IPS-15b (cell line): ENCODE measurements around the gene MSANTD1.

ENCODE experiments used
- H3K27me3 ChIP-seq: one replicate; pipeline ENCODE4 v1.6.1; 2013; ENCODE audit warnings: low read length; ENCODE audit not compliant: control insufficient read depth, insufficient read depth
- H3K36me3 ChIP-seq: one replicate; pipeline ENCODE4 v1.6.1; 2013; ENCODE audit warnings: low read length; ENCODE audit not compliant: control insufficient read depth, insufficient read depth
- H3K4me1 ChIP-seq: one replicate; pipeline ENCODE4 v1.6.1; 2013; ENCODE audit warnings: mild to moderate bottlenecking, low read length; ENCODE audit not compliant: control insufficient read depth, insufficient read depth
- H3K4me3 ChIP-seq: one replicate; pipeline ENCODE4 v1.5.1; 2013; ENCODE audit warnings: low read depth, low read length
- H3K9ac ChIP-seq: one replicate; pipeline ENCODE4 v1.6.1; 2013; ENCODE audit warnings: low read depth, mild to moderate bottlenecking, low read length
- H3K9me3 ChIP-seq: one replicate; pipeline ENCODE4 v1.6.1; 2013; ENCODE audit warnings: mild to moderate bottlenecking, low read length; ENCODE audit not compliant: control insufficient read depth, insufficient read depth

The MSANTD1 gene

DNA sequence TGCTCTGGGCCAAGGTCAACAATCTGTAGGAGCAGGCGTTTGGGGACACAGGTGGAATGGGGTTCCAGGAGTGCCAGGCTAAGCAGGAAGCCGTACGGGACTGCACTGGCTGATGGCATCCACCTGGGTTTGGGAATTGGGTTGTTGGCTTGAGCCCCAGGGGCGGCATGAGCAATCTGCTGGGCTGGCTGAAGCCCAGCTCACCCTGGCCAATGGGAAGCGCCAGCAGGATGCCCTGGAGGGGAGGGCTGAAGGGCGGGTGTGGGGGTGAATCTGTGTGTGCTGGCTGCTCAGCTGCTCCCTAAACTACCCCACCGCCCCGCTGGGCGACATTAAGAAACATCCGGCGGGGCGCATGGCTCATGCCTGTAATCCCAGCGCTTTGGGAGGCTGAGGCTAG, 35.0 kb downstream of the MSANTD1 start:
- H3K4me3 ChIP-seq: no peak overlapping the region
- H3K9ac ChIP-seq: no peak overlapping the region
- H3K36me3 ChIP-seq: no peaks in the 10 kb centered on the region
- H3K4me1 ChIP-seq: no peaks in the 10 kb centered on the region
- no peaks in the 10 kb centered on the region for H3K27me3 ChIP-seq
- H3K9me3 ChIP-seq: no peaks in the 10 kb centered on the region

DNA sequence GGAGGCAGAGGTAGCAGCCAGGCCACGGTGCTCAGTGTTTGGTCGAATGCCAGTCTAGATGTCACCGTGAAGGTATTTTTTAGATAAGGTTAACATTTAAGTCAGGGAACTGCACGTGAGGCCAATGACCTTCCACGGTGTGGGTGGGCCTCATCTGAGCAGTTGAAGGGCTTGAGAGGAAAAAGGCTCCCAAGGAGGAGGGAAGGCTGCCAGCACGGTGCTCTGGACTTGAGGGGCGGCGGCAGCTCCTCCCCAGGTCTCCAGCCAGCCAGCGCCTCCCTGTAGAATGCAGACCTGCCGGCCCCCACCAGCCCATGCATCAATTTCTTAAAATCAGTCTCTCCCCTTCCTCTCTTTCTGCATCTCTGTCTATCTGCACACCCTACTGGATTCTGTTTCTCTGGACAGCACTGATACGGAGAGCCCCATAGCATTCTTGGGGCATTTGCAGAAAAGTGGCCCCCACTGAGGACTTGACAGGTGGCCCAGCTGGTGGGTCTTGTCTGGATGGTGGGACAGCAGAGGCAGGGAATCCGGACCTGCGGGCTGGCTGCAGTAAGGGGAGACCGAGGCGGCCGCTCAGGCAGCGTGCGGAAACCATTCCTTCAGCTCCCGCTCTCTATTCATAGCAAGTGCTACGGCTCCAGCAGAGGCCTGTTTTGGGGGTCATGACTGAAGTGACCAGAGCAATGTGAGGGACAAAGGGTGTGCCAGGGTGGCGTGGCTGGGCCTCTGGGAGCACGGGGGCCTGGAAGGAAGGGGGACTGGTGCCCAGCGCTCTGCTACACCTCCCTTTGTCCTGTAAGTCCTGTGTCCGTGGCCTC, 36.0 kb downstream of the MSANTD1 start:
- Histone ChIP-seq H3K36me3 (no peaks in the 10 kb centered on the region), H3K4me1 (no peaks in the 10 kb centered on the region), H3K4me3 (no peak overlapping the region), H3K9me3 (no peaks in the 10 kb centered on the region), H3K9ac (no peak overlapping the region), H3K27me3 (no peaks in the 10 kb centered on the region)

DNA sequence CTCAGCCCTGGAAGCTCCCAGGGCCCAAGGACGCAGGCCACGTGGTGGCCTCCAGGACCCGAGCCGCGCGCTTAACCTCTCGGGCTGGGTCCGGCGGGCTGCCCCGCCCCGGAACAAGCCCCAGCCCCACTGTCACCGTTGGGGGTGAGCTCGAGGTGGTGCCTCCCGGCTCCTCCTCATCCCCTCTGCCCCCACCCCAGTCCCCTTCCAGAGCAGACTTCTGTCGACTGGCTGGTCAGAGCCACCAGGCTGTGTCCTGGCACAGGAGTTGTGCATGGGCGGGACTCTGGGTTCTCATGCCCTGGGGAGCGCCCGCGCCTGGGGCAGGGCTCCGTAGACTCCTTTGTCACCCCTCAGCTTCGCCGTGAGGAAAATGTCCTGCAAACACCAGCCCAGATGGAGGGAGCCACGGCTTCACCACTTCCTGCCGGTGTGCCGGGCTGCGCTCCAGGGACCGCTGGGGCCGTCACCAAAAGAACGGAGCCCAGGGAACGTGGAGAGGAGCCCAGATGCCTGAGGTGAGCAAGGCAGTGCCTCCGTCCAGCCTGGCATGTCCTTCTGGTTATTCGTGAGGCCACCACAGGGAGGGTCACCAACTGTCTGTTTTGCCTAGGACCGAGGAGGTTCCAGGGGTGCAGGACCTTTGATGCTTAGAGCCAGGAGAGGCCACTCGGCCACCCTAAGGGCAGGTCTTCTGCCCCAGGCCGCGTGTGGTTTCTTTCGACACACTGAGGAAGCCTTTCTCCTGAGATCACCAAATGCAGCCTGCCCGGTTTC, 36.8 kb downstream of the MSANTD1 start:
- Histone ChIP-seq H3K36me3 (no peaks in the 10 kb centered on the region), H3K9ac (no peak overlapping the region), H3K4me1 (no peaks in the 10 kb centered on the region), H3K4me3 (no peak overlapping the region), H3K9me3 (no peaks in the 10 kb centered on the region), H3K27me3 (peaks cover 3% of the 10 kb centered on the region)

DNA sequence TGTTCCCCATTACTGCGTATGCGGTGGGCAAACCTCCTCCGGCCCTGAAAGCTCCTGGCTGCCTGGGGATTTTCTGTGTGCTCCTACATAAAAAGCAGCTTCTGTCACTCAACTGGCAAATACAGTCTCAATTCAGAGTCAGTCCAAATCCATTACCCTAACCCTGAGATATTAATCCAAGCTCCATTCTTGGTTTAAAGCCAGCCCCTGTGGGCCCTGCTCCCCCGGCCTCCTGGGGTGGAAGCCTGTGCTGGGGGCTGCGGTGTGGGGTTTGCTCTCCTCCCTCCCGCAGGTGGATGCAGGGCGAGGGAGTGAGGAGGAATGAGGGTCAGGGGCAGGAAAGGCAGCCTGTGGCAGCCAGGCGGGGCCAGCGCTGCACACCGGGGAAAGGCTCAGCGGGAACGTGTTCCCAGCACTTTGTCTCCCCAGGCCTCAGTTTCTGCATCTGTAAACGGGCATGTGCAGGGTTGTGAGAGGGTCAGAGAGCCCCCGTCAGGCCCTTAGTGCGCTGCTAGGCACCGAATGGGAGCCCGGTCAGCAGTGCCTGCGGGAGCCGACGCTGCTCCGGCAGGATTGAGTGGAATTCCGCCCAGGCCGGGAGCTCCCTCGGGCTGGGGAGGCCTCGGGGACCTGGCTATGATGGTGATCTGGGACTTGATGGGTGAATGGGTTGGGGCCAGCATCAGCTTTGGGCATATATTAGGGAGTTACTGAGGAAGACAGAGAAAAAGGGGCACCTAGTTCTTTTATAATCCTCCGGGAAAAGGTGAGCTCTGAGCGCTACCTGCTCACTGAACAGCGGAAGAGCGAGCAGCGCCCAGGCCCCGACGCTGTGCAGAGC, 37.6 kb downstream of the MSANTD1 start:
- no peaks in the 10 kb centered on the region for H3K9me3 ChIP-seq
- H3K27me3 ChIP-seq: peaks cover 3% of the 10 kb centered on the region
- no peaks in the 10 kb centered on the region for H3K4me1 ChIP-seq
- no peak overlapping the region for H3K9ac ChIP-seq
- H3K4me3 ChIP-seq: no peak overlapping the region
- H3K36me3 ChIP-seq: no peaks in the 10 kb centered on the region

DNA sequence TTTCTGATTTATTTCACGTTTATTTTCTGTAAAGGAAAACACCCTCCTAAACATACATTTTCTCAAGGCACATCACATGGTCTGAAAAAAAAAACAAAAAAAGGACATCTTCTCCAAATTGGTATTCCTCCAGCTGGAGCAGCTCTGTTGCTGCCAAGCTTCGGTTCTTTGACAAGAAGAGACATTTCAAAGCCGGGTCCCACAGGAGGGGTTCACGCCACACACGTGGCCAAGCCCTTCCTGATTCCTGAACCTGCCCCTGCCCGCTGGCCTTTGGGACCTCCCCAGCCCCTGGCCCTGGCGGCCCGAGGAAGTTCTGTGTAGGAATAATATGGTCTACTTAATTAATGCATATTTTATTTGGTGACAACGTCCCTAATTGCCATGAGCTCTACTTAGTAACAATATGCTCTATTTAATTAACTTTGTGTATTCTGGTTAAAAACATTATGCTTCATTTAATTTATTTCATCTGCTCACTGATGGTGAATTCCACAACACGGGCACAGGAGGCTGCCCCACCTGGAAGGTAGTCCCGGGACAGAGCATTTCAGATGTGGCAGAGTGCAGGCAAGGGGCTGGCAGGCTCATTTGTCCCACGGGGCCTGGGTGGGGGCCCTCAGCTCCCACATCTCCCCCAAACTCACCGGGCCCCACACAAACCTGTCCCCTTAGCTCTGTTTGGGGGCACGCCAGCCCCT, 38.5 kb downstream of the MSANTD1 start:
- Histone ChIP-seq H3K4me1 (no peaks in the 10 kb centered on the region), H3K4me3 (no peak overlapping the region), H3K36me3 (no peaks in the 10 kb centered on the region), H3K27me3 (peaks cover 3% of the 10 kb centered on the region), H3K9me3 (no peaks in the 10 kb centered on the region), H3K9ac (no peak overlapping the region)

DNA sequence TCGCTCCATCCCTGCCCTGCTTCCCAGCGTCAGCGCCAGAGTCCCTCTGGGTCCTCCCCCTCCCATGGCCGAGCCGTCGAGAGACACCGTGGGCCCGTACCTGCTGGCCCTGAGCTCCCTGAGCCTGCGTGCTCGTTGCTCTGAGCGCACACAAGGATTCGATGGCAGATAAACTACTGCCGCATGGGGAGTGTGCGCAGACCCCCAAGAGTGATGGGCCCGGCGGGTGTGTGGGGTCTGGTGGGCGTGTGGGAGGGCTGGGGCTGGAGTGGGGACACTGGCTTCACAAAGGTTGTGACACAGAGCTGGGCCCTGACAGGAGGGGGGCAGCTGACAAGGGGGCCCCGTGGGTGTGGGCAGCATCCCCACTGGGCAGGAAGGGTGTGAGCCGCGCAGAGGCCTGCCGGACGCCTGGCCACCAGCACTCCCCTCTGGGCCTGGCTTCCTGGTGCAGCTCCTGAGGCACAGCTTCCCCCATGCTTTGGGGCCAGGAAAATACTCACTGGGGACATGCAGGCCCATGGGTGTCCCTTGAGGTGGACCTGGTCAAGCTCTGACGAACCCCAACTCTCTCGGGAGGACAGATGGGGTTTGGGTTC, 39.1 kb downstream of the MSANTD1 start:
- no peaks in the 10 kb centered on the region for H3K36me3 ChIP-seq
- H3K9ac ChIP-seq: no peak overlapping the region
- H3K4me1 ChIP-seq: no peaks in the 10 kb centered on the region
- peaks cover 3% of the 10 kb centered on the region for H3K27me3 ChIP-seq
- H3K4me3 ChIP-seq: no peak overlapping the region
- no peaks in the 10 kb centered on the region for H3K9me3 ChIP-seq

DNA sequence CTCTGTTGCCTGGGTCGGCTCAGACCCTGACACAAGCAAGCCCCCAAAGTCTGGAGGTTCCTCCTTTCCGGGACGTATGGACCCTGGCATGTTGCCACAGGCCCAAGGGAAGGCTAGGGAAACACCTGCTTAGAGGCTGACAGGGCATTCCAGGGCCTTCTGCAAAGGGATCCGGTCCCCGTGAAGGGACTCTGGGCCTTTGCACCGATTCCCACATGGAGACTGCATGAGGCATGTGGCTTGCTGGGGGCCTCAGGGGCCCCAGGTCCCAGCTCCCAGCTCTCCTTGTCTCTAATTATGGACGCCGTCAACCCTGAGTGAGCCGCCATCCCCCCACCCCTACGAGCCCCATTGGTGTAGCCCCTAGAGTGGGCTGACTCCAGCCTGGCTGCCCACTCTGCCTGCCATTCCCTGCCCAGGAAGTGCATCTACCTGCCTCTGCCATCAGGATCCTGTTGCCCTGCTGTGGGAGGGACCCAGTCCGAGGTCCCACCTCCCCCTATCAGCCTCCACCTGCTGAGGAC, 39.7 kb downstream of the MSANTD1 start:
- H3K36me3 ChIP-seq: no peaks in the 10 kb centered on the region
- no peaks in the 10 kb centered on the region for H3K4me1 ChIP-seq
- no peak overlapping the region for H3K9ac ChIP-seq
- H3K27me3 ChIP-seq: peaks cover 3% of the 10 kb centered on the region
- no peak overlapping the region for H3K4me3 ChIP-seq
- H3K9me3 ChIP-seq: no peaks in the 10 kb centered on the region

DNA sequence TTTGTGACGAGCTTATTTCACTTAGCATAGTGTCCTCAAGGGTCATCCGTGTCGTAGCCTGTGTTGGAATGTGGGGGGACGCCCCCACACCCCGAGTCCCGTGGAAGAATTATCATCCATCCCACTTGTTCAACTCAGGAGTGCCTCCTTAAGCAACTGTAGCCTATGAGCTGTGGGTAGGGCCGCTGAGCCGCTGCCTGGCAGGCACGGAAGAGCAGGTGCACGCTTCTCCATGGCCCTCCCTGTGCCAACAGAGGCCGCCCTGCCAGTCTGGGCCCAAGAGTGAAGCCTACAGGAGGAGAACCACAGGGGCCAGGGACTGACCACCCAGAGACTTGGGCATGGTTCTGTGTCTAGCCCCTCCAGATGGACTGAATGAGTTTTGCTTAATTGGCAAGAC, 41.5 kb downstream of the MSANTD1 start:
- H3K36me3 ChIP-seq: no peaks in the 10 kb centered on the region
- H3K9me3 ChIP-seq: no peaks in the 10 kb centered on the region
- H3K27me3 ChIP-seq: peaks cover 3% of the 10 kb centered on the region
- H3K4me3 ChIP-seq: no peak overlapping the region
- H3K4me1 ChIP-seq: no peaks in the 10 kb centered on the region
- H3K9ac ChIP-seq: no peak overlapping the region

DNA sequence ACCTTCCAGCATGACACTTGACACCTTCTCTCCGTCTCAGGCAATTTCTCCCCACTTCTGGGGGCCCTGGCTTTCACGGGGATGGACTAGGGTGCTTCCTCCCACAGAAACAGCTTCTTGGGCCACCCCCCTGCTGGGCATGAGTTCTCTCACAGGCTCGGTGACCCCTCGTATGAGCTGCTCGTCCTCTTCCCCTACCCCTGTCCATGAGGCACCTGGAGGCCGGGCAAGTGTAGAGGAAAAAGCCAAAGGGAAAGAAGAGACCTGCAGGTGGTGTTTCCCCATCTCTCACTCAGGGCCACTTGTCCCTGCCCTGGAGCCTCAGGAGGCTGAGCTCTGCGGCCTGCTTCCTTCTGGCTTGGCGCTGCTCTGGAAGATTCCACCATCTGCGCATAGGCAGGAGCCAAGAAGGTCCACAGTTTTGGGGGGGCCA, 41.9 kb downstream of the MSANTD1 start:
- no peaks in the 10 kb centered on the region for H3K4me1 ChIP-seq
- peak overlapping the region; percentile 75 for H3K4me3 ChIP-seq
- peaks cover 3% of the 10 kb centered on the region for H3K27me3 ChIP-seq
- H3K9me3 ChIP-seq: no peaks in the 10 kb centered on the region
- no peaks in the 10 kb centered on the region for H3K36me3 ChIP-seq
- H3K9ac ChIP-seq: no peak overlapping the region

DNA sequence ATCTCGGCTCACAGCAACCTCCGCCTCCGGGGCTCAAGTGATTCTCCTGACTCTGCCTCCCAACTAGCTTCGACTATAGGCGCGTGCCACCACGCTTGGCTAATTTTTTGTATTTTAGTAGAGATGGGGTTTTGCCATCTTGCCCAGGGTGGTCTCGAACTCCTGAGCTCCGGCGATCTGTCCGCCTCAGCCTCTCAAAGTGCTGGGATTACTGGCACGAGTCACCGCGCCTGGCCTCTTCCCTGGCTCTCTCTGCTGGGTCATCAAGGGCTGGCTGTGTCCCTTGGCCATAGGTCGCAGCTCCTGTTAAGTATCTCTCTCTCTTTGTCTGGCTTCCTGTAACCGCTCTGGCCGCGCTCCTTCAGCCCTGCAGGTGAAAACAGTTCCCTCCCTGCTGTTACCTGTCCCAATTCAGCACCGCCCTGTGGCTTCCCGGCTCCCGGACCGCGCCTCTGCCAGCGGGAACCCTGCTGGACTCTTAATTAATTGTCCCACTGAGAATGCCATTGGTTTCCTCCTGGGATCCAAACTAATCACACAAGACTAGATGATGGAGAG, 42.5 kb downstream of the MSANTD1 start:
- Histone ChIP-seq H3K9me3 (no peaks in the 10 kb centered on the region), H3K36me3 (no peaks in the 10 kb centered on the region), H3K4me3 (peak overlapping the region; percentile 75), H3K9ac (no peak overlapping the region), H3K27me3 (peaks cover 3% of the 10 kb centered on the region), H3K4me1 (no peaks in the 10 kb centered on the region)
